HepG2 (cell line): ENCODE results near the gene DUSP22. TPM values are rescaled to one million over a fixed set of nuclear protein-coding genes. Genes with fewer than 3 reads are reported as not detected.
A peak's percentile ranks its signal among the peaks of the same experiment; 100 is the strongest.

ENCODE experiments used
- ATRX ChIP-seq: sonication (generic); formaldehyde crosslinking; IDR thresholded peaks from 2 replicates; pipeline ENCODE4 v1.4.0; 2020; ENCODE audit warnings: missing genetic modification reagents, borderline replicate concordance
- CEBPZ ChIP-seq: IDR thresholded peaks from 2 replicates; pipeline ENCODE4 v1.6.1; 2012; ENCODE audit warnings: low read length, improper control_type of control experiment
- CSRNP2 ChIP-seq: sonication (generic); formaldehyde crosslinking; conservative IDR thresholded peaks from 2 replicates; pipeline ENCODE4 v1.8.0; 2022; ENCODE audit warnings: low read depth, missing genetic modification reagents
- EHMT2 ChIP-seq: fragments of 200-600 bp; sonication (generic); IDR thresholded peaks from 2 replicates; pipeline ENCODE4 v1.7.0; 2017; ENCODE audit warnings: antibody characterized with exemption, low read depth, low read length, borderline replicate concordance
- FOXO4 ChIP-seq: sonication (generic); formaldehyde crosslinking; conservative IDR thresholded peaks from 2 replicates; pipeline ENCODE4 v1.8.1; 2023; ENCODE audit warnings: missing genetic modification reagents
- GTF3A ChIP-seq: sonication (generic); formaldehyde crosslinking; conservative IDR thresholded peaks from 2 replicates; pipeline ENCODE4 v1.4.0; 2020; ENCODE audit warnings: mild to moderate bottlenecking, missing genetic modification reagents
- HDAC1 ChIP-seq: sonication (generic); formaldehyde crosslinking; IDR thresholded peaks from 2 replicates; pipeline ENCODE4 v1.5.1; 2020; ENCODE audit warnings: mild to moderate bottlenecking, missing genetic modification reagents
- HHEX ChIP-seq: IDR thresholded peaks from 2 replicates; pipeline ENCODE4 v1.6.1; 2016; ENCODE audit warnings: control low read depth
- MZF1 ChIP-seq: sonication (generic); formaldehyde crosslinking; IDR thresholded peaks from 2 replicates; pipeline ENCODE4 v1.8.1; 2023; ENCODE audit warnings: mild to moderate bottlenecking, missing genetic modification reagents, borderline replicate concordance
- REST ChIP-seq, 2 experiments: IDR thresholded peaks; 2 replicates each; pipeline ENCODE4 v1.6.1; 2011 to 2012; ENCODE audit warnings: low read length in 2 of 2, borderline replicate concordance in 1 of 2, low read depth in 1 of 2, mild to moderate bottlenecking in 1 of 2, moderate library complexity in 1 of 2
- TMF1 ChIP-seq: sonication (generic); formaldehyde crosslinking; IDR thresholded peaks from 2 replicates; pipeline ENCODE4 v1.8.1; 2022; ENCODE audit warnings: low read depth, missing genetic modification reagents
- ZNF451 ChIP-seq: sonication (generic); formaldehyde crosslinking; IDR thresholded peaks from 2 replicates; pipeline ENCODE4 v1.5.0; 2020; ENCODE audit warnings: mild to moderate bottlenecking, missing genetic modification reagents
- ZNF562 ChIP-seq: sonication (generic); formaldehyde crosslinking; IDR thresholded peaks from 2 replicates; pipeline ENCODE4 v1.8.0; 2022; ENCODE audit warnings: missing genetic modification reagents, borderline replicate concordance
- ZNF619 ChIP-seq: sonication (generic); formaldehyde crosslinking; IDR thresholded peaks from 2 replicates; pipeline ENCODE4 v1.4.0; 2020; ENCODE audit warnings: mild to moderate bottlenecking, missing genetic modification reagents
- ZSCAN5A ChIP-seq: sonication (generic); formaldehyde crosslinking; IDR thresholded peaks from 2 replicates; pipeline ENCODE4 v1.8.0; 2022; ENCODE audit warnings: mild to moderate bottlenecking, missing genetic modification reagents, borderline replicate concordance
- polyA plus RNA-seq, 8 experiments: library from polyadenylated mRNA; depleted of rRNA in 3 of 8; stranded (reverse) in 7 of 8; unstranded in 1 of 8; fragments of >200 nt; fragmentation: Illumina TruSeq in 4 of 8; extraction: Trizol in 4 of 8; gene quantifications; 2 replicates each; pipeline versions ENCODE4 v1.2.1 to v1.2.3, GENCODE V29; 2011 to 2016; ENCODE audit warnings: low read depth in 4 of 8, missing spikeins in 1 of 8, mixed read lengths in 1 of 8; ENCODE audit not compliant: insufficient read depth in 1 of 8
- total RNA-seq, 5 experiments: library from RNA; depleted of rRNA; stranded (reverse); fragments of >200 nt; fragmentation: Illumina TruSeq; extraction: Trizol; gene quantifications; 2 replicates each; pipeline ENCODE4 v1.2.3, GENCODE V29; 2016; ENCODE audit warnings: low read depth in 1 of 5

Gene DUSP22
- total and polyA plus RNA-seq, 2 of the 13 experiments (the other 11 are each of a cell fraction or from before 2014, with no cell fraction given): 20.2 to 32.8 TPM

- no peak for TF ChIP-seq GTF3A (CRISPR knock-in tag)
- TF ChIP-seq HHEX (CRISPR knock-in tag): no peak
- TF ChIP-seq CSRNP2 (CRISPR knock-in tag): no peak
- TF ChIP-seq ZNF451 (CRISPR knock-in tag): peak; percentile 82; the same call in 1 of the 2 replicates
- TF ChIP-seq MZF1 (CRISPR knock-in tag): no peak
- no peak for TF ChIP-seq ATRX (CRISPR knock-in tag)
- no peak for TF ChIP-seq ZNF562 (CRISPR knock-in tag)
- TF ChIP-seq FOXO4 (CRISPR knock-in tag): no peak
- TF ChIP-seq ZNF619 (CRISPR knock-in tag): peak; percentile 27; the same call in 1 of the 2 replicates
- TF ChIP-seq EHMT2: no peak
- TF ChIP-seq ZSCAN5A (CRISPR knock-in tag): no peak
- TF ChIP-seq REST (IDR thresholded peaks at IDR 0.05; ENCODE audit: borderline replicate concordance in 1 of 2, low read depth in 1 of 2, low read length in 2 of 2): no peak; a peak in 1 of 4 replicates
- no peak; the same call in 1 of the 2 replicates for TF ChIP-seq TMF1 (CRISPR knock-in tag)
- TF ChIP-seq CEBPZ: no peak
- no peak for TF ChIP-seq HDAC1 (CRISPR knock-in tag)
Observed at GRCh38 chr6:291697-292505, at the start of gene DUSP22 (continued).
